Measurements from ENCODE around the gene LYZL4. TPM values are rescaled to one million over a fixed set of nuclear protein-coding genes. Genes with fewer than 3 reads are reported as not detected.

LYZL4 gene
- total and polyA plus RNA-seq, 12 donors = not detected

DNA sequence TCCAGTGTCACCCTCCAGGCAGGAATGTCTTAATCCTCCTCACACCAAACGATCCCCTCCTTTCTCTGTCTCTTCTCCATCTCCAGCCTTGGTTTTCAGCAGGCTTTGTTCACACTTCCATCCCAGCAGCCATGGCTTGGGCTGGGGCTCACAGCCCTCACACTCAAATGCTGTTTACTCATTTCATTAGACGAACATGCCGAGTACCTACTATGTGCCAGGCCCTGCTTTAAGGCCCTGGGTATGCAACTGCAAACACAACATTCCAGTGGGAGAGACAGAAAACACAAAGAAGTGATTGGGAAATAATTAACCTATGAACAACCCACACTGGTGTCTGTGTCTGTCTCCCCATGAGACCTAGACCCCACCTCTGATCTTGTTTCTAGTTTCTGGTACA lies 43.9 kb downstream of the LYZL4 start:
- DNase-seq = no peak
- Histone ChIP-seq H3K27me3 (no peaks in the 10 kb centered on the region), H3K36me3 (no peaks in the 10 kb centered on the region), H3K9me3 (peaks cover 0 to 20% (median 0%) of the 10 kb centered on the region in 11 donors), H3K4me3 (no peak overlapping the region), H3K27ac (no peak overlapping the region), H3K4me1 (peaks cover 0 to 14% (median 7%) of the 10 kb centered on the region in 9 donors)
- WGBS, 2 donors = 47 to 74% methylated on average over 3 of the region's 3 CpGs
- intact Hi-C loops (cut with DNase I) = no loop called here
- TF ChIP-seq, protein P1, sequence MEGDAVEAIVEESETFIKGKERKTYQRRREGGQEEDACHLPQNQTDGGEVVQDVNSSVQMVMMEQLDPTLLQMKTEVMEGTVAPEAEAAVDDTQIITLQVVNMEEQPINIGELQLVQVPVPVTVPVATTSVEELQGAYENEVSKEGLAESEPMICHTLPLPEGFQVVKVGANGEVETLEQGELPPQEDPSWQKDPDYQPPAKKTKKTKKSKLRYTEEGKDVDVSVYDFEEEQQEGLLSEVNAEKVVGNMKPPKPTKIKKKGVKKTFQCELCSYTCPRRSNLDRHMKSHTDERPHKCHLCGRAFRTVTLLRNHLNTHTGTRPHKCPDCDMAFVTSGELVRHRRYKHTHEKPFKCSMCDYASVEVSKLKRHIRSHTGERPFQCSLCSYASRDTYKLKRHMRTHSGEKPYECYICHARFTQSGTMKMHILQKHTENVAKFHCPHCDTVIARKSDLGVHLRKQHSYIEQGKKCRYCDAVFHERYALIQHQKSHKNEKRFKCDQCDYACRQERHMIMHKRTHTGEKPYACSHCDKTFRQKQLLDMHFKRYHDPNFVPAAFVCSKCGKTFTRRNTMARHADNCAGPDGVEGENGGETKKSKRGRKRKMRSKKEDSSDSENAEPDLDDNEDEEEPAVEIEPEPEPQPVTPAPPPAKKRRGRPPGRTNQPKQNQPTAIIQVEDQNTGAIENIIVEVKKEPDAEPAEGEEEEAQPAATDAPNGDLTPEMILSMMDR (IDR thresholded peaks at IDR 0.05) = no peak
- ATAC-seq = no peak

DNA sequence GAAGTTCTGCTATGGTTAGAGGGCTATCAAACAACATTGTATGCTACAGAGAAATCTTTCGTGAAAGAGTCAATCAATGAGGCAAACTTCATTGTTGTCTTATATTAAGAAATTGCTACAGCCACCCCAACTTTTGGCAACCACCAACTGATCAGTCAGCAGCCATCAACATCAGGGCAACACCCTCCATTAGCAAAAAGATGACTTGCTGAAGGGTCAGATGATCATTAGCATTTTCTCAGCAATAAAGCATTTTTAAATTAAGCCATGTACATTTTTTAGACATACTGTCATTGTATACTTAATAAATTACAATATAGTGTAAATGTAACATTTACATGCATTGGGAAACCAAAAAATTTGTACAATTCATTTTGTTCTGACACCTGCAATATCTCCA lies 53.1 kb downstream of the LYZL4 start:
- peaks cover 0 to 16% (median 0%) of the 10 kb centered on the region in 11 donors for H3K9me3 ChIP-seq
- H3K36me3 ChIP-seq = no peaks in the 10 kb centered on the region
- no peak overlapping the region for H3K4me3 ChIP-seq
- 80 to 94% methylated on average over 1 of the region's 1 CpG for WGBS, 2 donors
- TF ChIP-seq, protein P1 (IDR thresholded peaks at IDR 0.05) = no peak
- peaks cover 0 to 5% (median 0%) of the 10 kb centered on the region in 7 donors for H3K27me3 ChIP-seq
- DNase-seq (no peak), ATAC-seq (no peak)
- H3K4me1 ChIP-seq = no peaks in the 10 kb centered on the region
- H3K27ac ChIP-seq = no peak overlapping the region
- intact Hi-C loops (cut with DNase I) = no loop called here

DNA sequence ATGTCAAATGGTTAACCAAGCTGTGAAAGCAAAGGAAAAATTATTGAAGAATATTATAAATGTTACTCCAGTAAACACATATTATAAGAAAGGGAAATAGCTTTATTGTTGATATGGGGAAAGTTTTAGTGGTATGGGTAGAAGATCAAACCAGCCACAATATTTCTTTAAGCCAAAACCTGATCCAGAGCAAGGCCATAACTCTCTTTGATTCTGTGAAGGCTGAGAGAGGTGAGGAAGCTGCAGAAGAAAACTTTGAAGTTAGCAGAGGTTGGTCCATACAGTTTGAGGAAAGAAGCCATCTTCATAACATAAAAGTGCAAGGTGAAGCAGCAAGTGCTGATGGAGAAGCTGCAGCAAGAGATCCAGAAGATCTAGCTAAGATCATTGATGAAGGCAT lies 54.8 kb downstream of the LYZL4 start:
- Histone ChIP-seq H3K4me1 (no peaks in the 10 kb centered on the region), H3K9me3 (peaks cover 0 to 11% (median 0%) of the 10 kb centered on the region in 11 donors), H3K27ac (no peak overlapping the region), H3K4me3 (no peak overlapping the region), H3K36me3 (no peaks in the 10 kb centered on the region), H3K27me3 (peaks cover 0 to 5% (median 0%) of the 10 kb centered on the region in 7 donors)
- TF ChIP-seq, protein P1 (IDR thresholded peaks at IDR 0.05) = no peak
- intact Hi-C loops (cut with DNase I) = no loop called here
- ATAC-seq = no peak
- no peak for DNase-seq

DNA sequence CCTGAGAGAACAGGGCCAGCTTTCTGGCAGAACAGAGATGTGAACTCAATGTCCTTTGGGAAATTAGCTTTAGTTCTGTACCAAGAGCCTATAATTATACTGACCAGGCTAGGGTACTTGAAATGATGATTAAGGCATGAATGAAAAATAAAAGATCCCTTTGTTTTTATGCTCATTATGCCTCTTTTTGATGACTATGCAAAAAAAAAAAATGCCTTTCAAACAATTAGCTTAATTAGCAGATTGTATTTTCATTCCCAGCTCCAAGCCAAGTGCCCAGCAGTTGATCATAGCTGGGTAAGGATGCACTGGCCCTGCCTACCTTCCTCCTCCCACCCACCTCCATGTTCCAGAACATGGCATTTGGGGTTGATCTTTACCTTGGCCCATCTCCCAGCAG lies 56.8 kb downstream of the LYZL4 start:
- Histone ChIP-seq H3K4me3 (no peak overlapping the region), H3K4me1 (no peaks in the 10 kb centered on the region), H3K27me3 (peaks cover 0 to 8% (median 0%) of the 10 kb centered on the region in 7 donors), H3K36me3 (no peaks in the 10 kb centered on the region), H3K9me3 (peaks cover 0 to 11% (median 0%) of the 10 kb centered on the region in 11 donors), H3K27ac (no peak overlapping the region)
- ATAC-seq = no peak
- no peak for DNase-seq
- TF ChIP-seq, protein P1 (IDR thresholded peaks at IDR 0.05) = no peak
- intact Hi-C loops (cut with DNase I) = no loop called here
